Endodermal cell (in vitro differentiated cells): Measurements from ENCODE around the gene PRPF19. TPM values are rescaled to one million over a fixed set of nuclear protein-coding genes. Genes with fewer than 3 reads are reported as not detected.
A peak's percentile ranks its signal among the peaks of the same experiment; 100 is the strongest.

Experiments used
- DNase-seq: peaks from one replicate; pipeline ENCODE4 v3.0.0-alpha.2; 2017
- H3K27ac ChIP-seq: 2 replicates; pipeline ENCODE4 v1.5.1; 2013; ENCODE audit warnings: mild to moderate bottlenecking, low read depth, low read length, moderate library complexity
- H3K27me3 ChIP-seq: 2 replicates; pipeline ENCODE4 v1.6.1; 2013; ENCODE audit warnings: mild to moderate bottlenecking, low read length, moderate library complexity; ENCODE audit not compliant: insufficient read depth, control insufficient read depth, poor library complexity, severe bottlenecking
- H3K36me3 ChIP-seq: 2 replicates; pipeline ENCODE4 v1.7.0; 2013; ENCODE audit warnings: mild to moderate bottlenecking, low read length, moderate library complexity; ENCODE audit not compliant: control insufficient read depth, insufficient read depth
- H3K4me1 ChIP-seq: one replicate; pipeline ENCODE4 v1.7.0; 2013; ENCODE audit warnings: low read length; ENCODE audit not compliant: control insufficient read depth, insufficient read depth
- H3K4me3 ChIP-seq: 2 replicates; pipeline ENCODE4 v1.5.1; 2013; ENCODE audit warnings: mild to moderate bottlenecking, low read length, moderate library complexity
- H3K9ac ChIP-seq: 2 replicates; pipeline ENCODE4 v1.6.1; 2013; ENCODE audit warnings: mild to moderate bottlenecking, low read length, moderate library complexity; ENCODE audit not compliant: poor library complexity, severe bottlenecking; ENCODE audit errors: extremely low read depth
- H3K9me3 ChIP-seq: 2 replicates; pipeline ENCODE4 v1.6.1; 2013; ENCODE audit warnings: mild to moderate bottlenecking, low read length, moderate library complexity; ENCODE audit not compliant: control insufficient read depth
- H3K27ac Mint-ChIP-seq: 2 replicates; pipeline ENCODE4 v1.8.0; 2020; ENCODE audit warnings: mixed read lengths
- H3K27me3 Mint-ChIP-seq: 2 replicates; pipeline ENCODE4 v1.8.0; 2021; ENCODE audit warnings: mild to moderate bottlenecking, mixed read lengths; ENCODE audit not compliant: insufficient read depth
- H3K36me3 Mint-ChIP-seq: 2 replicates; pipeline ENCODE4 v1.8.0; 2020; ENCODE audit warnings: low read depth, mixed read lengths
- H3K4me1 Mint-ChIP-seq: 2 replicates; pipeline ENCODE4 v1.8.0; 2020; ENCODE audit warnings: mixed read lengths
- H3K4me3 Mint-ChIP-seq: 2 replicates; pipeline ENCODE4 v1.8.0; 2020; ENCODE audit warnings: mild to moderate bottlenecking, moderate library complexity, mixed read lengths
- H3K9me3 Mint-ChIP-seq: 2 replicates; pipeline ENCODE4 v1.8.0; 2020; ENCODE audit warnings: mild to moderate bottlenecking, mixed read lengths
- CTCF ChIP-seq: fragments of 200-600 bp; sonication (generic); conservative IDR thresholded peaks from 2 replicates; pipeline ENCODE4 v1.5.0; 2021; ENCODE audit warnings: antibody characterized with exemption, mild to moderate bottlenecking
- WGBS, 2 experiments: methylation state at CpG; one replicate each; pipeline versions ENCODE4 v1.1.5 to v1.1.7; 2013; ENCODE audit warnings: missing lambda C conversion rate in 2 of 2, mixed read lengths in 1 of 2; ENCODE audit not compliant: insufficient coverage in 1 of 2, insufficient read length in 1 of 2; 5-methylcytosine and 5-hydroxymethylcytosine counted together
- total RNA-seq, 2 donors: library from RNA; stranded (reverse); fragmentation: NEBNext Ultra II Directional in 1 of 2; extraction: Animal tissue kit (Norgen Biotek cat#: 25700) in 1 of 2; gene quantifications; 2 replicates in 1 of 2; 3 replicates in 1 of 2; pipeline ENCODE4 v1.2.1, GENCODE V29; 2021

The PRPF19 gene
- total RNA-seq, 2 donors from 2014 or later: 106 to 109 TPM

DNA sequence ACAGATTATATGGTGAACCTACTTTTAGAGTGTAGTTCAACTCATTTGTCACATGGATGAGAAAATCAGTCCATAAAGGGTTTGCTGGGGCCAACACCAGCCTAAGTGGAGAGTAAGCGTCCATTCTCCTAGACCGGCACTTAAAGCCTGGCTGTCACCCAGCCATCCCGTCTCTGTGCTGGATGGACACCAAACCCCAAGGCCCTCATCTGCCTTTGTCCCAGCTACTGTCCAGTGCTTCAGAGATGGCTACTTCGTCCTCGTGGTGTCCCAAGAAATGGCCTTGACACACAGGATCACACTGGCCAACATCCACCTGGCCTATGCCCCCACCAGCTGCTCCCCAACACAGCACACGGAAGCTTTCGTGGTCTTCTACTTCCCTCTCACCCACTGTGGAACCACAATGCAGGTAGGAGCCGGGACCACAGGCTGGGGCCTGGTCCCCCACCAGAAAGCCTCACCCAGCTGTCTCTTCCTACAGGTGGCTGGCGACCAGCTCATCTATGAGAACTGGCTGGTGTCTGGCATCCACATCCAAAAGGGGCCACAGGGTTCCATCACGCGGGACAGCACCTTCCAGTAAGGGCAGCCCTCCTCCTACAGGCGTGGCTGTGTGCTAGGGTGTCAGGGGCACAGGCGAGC, 35.5 kb downstream of the PRPF19 start:
- Histone ChIP-seq H3K4me1 (no peaks in the 10 kb centered on the region), H3K4me3 (no peak overlapping the region), H3K27me3 (no peaks in the 10 kb centered on the region), H3K36me3 (no peaks in the 10 kb centered on the region), H3K9ac (no peak overlapping the region), H3K9me3 (no peaks in the 10 kb centered on the region), H3K27ac (no peak overlapping the region)
- Mint-ChIP-seq H3K27me3 (peaks cover 1% of the 10 kb centered on the region), H3K4me1 (peaks cover 4% of the 10 kb centered on the region), H3K9me3 (no peaks in the 10 kb centered on the region), H3K36me3 (no peaks in the 10 kb centered on the region), H3K27ac (no peak overlapping the region), H3K4me3 (no peak overlapping the region)
- 88 to 95% methylated on average over 8 to 13 of the region's 13 CpGs for WGBS, 2 experiments
- no peak for DNase-seq
- TF ChIP-seq CTCF: no peak

GRCh38 chr11:60870276-60870675, 36.1 kb downstream of the PRPF19 start:
- H3K4me3 ChIP-seq: no peak overlapping the region
- no peak overlapping the region for H3K9ac ChIP-seq
- no peaks in the 10 kb centered on the region for H3K9me3 ChIP-seq
- peak; percentile 60 for DNase-seq
- H3K4me3 Mint-ChIP-seq: no peak overlapping the region
- H3K36me3 ChIP-seq: no peaks in the 10 kb centered on the region
- H3K27me3 ChIP-seq: no peaks in the 10 kb centered on the region
- no peaks in the 10 kb centered on the region for H3K36me3 Mint-ChIP-seq
- no peak overlapping the region for H3K27ac ChIP-seq
- H3K27me3 Mint-ChIP-seq: peaks cover 1% of the 10 kb centered on the region
- WGBS, 2 experiments: 65 to 100% methylated on average over 1 to 3 of the region's 3 CpGs
- peaks cover 2% of the 10 kb centered on the region for H3K9me3 Mint-ChIP-seq
- peaks cover 4% of the 10 kb centered on the region for H3K4me1 Mint-ChIP-seq
- TF ChIP-seq CTCF: no peak
- no peak overlapping the region for H3K27ac Mint-ChIP-seq
- no peaks in the 10 kb centered on the region for H3K4me1 ChIP-seq

DNA sequence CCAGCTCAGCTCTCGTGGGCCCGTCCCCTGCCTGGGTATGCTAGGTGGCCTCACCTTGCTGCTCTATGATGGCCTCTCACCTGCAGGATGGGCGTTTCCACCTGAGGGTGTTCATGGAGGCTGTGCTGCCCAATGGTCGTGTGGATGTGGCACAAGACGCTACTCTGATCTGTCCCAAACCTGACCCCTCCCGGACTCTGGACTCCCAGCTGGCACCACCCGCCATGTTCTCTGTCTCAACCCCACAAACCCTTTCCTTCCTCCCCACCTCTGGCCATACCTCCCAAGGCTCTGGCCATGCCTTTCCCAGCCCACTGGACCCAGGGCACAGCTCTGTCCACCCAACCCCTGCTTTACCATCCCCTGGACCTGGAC, 36.9 kb downstream of the PRPF19 start:
- H3K27ac Mint-ChIP-seq: no peak overlapping the region

More for the DNA sequence above, 36.9 kb downstream of the PRPF19 start:
- no peaks in the 10 kb centered on the region for H3K27me3 ChIP-seq
- TF ChIP-seq CTCF: no peak
- H3K4me3 ChIP-seq: no peak overlapping the region
- WGBS, 2 experiments: 94 to 100% methylated on average over 6 to 7 of the region's 7 CpGs
- no peaks in the 10 kb centered on the region for H3K36me3 ChIP-seq
- H3K4me3 Mint-ChIP-seq: no peak overlapping the region
- no peak overlapping the region for H3K27ac ChIP-seq
- DNase-seq: no peak
- H3K4me1 ChIP-seq: no peaks in the 10 kb centered on the region
- peaks cover 1% of the 10 kb centered on the region for H3K27me3 Mint-ChIP-seq
- no peaks in the 10 kb centered on the region for H3K36me3 Mint-ChIP-seq
- H3K4me1 Mint-ChIP-seq: peaks cover 4% of the 10 kb centered on the region
- H3K9me3 ChIP-seq: no peaks in the 10 kb centered on the region
- no peak overlapping the region for H3K9ac ChIP-seq
- H3K9me3 Mint-ChIP-seq: peaks cover 2% of the 10 kb centered on the region
